PFSK-1 (cell line): ENCODE measurements around the gene SCML1.

Experiments used
- FOXP2 ChIP-seq: optimal IDR thresholded peaks from 2 replicates; pipeline ENCODE3; 2011; ENCODE audit warnings: borderline replicate concordance, control low read depth, inconsistent platforms; ENCODE audit not compliant: insufficient read depth; ENCODE audit errors: extremely low read length, extremely low read depth
- POLR2AphosphoS5 ChIP-seq: IDR thresholded peaks from 2 replicates; pipeline ENCODE4 v1.6.1; 2012; ENCODE audit warnings: low read depth, mild to moderate bottlenecking, control low read depth, low read length, moderate library complexity
- REST ChIP-seq, 2 experiments: IDR thresholded peaks; 2 replicates each; pipeline versions ENCODE4 v1.6.1 to v1.8.0; 2011 to 2012; ENCODE audit warnings: low read depth in 2 of 2, low read length in 2 of 2, control low read depth in 1 of 2, inconsistent platforms in 1 of 2, mild to moderate bottlenecking in 1 of 2, moderate library complexity in 1 of 2; ENCODE audit not compliant: insufficient read depth in 1 of 2
- SIN3A ChIP-seq: IDR thresholded peaks from 2 replicates; pipeline ENCODE4 v1.6.1; 2012; ENCODE audit warnings: mild to moderate bottlenecking, low read length, moderate library complexity, borderline replicate concordance; ENCODE audit not compliant: insufficient read depth
- TAF1 ChIP-seq: IDR thresholded peaks from 2 replicates; pipeline ENCODE4 v1.6.1; 2012; ENCODE audit warnings: low read length, control low read depth, borderline replicate concordance; ENCODE audit not compliant: insufficient read depth

DNA sequence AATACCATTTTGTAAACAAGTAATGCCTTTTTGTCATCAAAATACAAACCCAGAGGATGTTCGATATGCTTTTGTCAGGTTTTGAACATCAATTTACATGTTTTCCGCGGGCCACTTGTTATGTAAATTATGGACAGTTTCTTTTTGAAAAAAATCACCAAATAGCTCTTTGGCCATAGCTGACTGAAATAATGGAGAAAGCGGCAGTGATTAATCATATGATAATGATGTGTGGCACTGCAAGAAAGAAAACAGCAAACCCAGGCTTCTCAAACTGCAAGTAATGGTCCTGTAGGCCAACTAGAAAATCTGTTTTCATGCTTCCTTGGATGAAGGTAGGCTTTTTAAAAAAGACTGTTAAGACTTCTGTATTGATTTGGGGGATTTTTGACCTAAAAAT is 15.6 kb upstream of the SCML1 start:
- TF ChIP-seq TAF1 (no peak), POLR2AphosphoS5 (no peak), REST (IDR thresholded peaks at IDR 0.05; ENCODE audit: insufficient read depth in 1 of 2, low read depth in 2 of 2, low read length in 2 of 2) (no peak), SIN3A (no peak), FOXP2 (no peak)
